IMR-90 (cell line): ENCODE data around the gene SLC23A1. TPM values are rescaled to one million over a fixed set of nuclear protein-coding genes. Genes with fewer than 3 reads are reported as not detected.

Source experiments
- ATAC-seq: fragments of 200-7000 bp; cut with Tn5 transposase; 2 replicates; pipeline ENCODE4 v1.9.1; 2020; ENCODE audit warnings: low read depth, mild to moderate bottlenecking, moderate library complexity
- BruUV-seq: library from RNA; stranded (reverse); fragments of 400-500 nt; replicated peaks from 2 replicates; lab custom pipeline; 2021; lab: Mats Ljungman, UMichigan
- CTCF ChIA-PET: fragments of 300-600 bp; formaldehyde crosslinking; extraction: SDS; loops from one replicate; lab custom pipeline; 2021; ENCODE audit warnings: antibody characterized with exemption; lab: Yijun Ruan, JAX
- POLR2A ChIA-PET: fragments of 300-600 bp; sonication (Branson Sonifier 250); formaldehyde crosslinking; loops from one replicate; lab custom pipeline; 2022; ENCODE audit warnings: antibody characterized with exemption; ENCODE audit not compliant: unreplicated experiment; lab: Charles Lee
- DNase-seq: peaks from one replicate; pipeline ENCODE4 v3.0.0; 2013
- H2AFZ ChIP-seq: replicated peaks from 2 replicates; pipeline ENCODE3; 2013; ENCODE audit warnings: low read length, mild to moderate bottlenecking; ENCODE audit not compliant: poor library complexity
- H2AK5ac ChIP-seq: 2 replicates; pipeline ENCODE4 v1.6.1; 2013; ENCODE audit warnings: low read depth, low read length, inconsistent platforms
- H2AK9ac ChIP-seq: replicated peaks from 2 replicates; pipeline ENCODE3; 2013; ENCODE audit warnings: mild to moderate bottlenecking, low read depth, low read length, moderate library complexity; ENCODE audit not compliant: poor library complexity
- H2BK120ac ChIP-seq: 2 replicates; pipeline ENCODE4 v1.6.1; 2013; ENCODE audit warnings: low read depth, low read length, inconsistent platforms
- H2BK15ac ChIP-seq: 3 replicates; pipeline ENCODE4 v1.6.1; 2013; ENCODE audit warnings: low read depth, low read length, inconsistent platforms
- H2BK20ac ChIP-seq: 2 replicates; pipeline ENCODE4 v1.6.1; 2013; ENCODE audit warnings: low read depth, mild to moderate bottlenecking, inconsistent platforms, low read length, moderate library complexity
- H2BK5ac ChIP-seq: 2 replicates; pipeline ENCODE4 v1.6.1; 2013; ENCODE audit warnings: mild to moderate bottlenecking, low read depth, low read length, inconsistent platforms; ENCODE audit not compliant: poor library complexity, severe bottlenecking
- H3K14ac ChIP-seq: replicated peaks from 2 replicates; pipeline ENCODE4 v1.6.1; 2013; ENCODE audit warnings: low read depth, low read length, inconsistent platforms
- H3K18ac ChIP-seq: 2 replicates; pipeline ENCODE4 v1.6.1; 2013; ENCODE audit warnings: low read depth, low read length, control low read depth
- H3K23ac ChIP-seq: 2 replicates; pipeline ENCODE4 v1.6.1; 2013; ENCODE audit warnings: low read depth, low read length, inconsistent platforms
- H3K27ac ChIP-seq: 2 replicates; pipeline ENCODE4 v1.5.1; 2013; ENCODE audit warnings: mild to moderate bottlenecking, control low read depth, low read length; ENCODE audit not compliant: insufficient read depth
- H3K27me3 ChIP-seq: 2 replicates; pipeline ENCODE4 v1.6.1; 2013; ENCODE audit warnings: low read length; ENCODE audit not compliant: control insufficient read depth, insufficient read depth
- H3K36me3 ChIP-seq: 2 replicates; pipeline ENCODE4 v1.6.1; 2013; ENCODE audit warnings: low read length, mixed read lengths; ENCODE audit not compliant: control insufficient read depth, insufficient read depth
- H3K4ac ChIP-seq: 2 replicates; pipeline ENCODE4 v1.6.1; 2013; ENCODE audit warnings: low read depth, low read length, inconsistent platforms
- H3K4me1 ChIP-seq: 2 replicates; pipeline ENCODE4 v1.6.1; 2013; ENCODE audit warnings: low read length, mixed read lengths; ENCODE audit not compliant: control insufficient read depth, insufficient read depth
- H3K4me2 ChIP-seq: 2 replicates; pipeline ENCODE4 v1.6.1; 2013; ENCODE audit warnings: low read depth, mild to moderate bottlenecking, control low read depth, low read length, moderate library complexity
- H3K4me3 ChIP-seq: 2 replicates; pipeline ENCODE4 v1.5.1; 2013; ENCODE audit warnings: low read depth, mild to moderate bottlenecking, control low read depth, low read length, moderate library complexity; ENCODE audit not compliant: insufficient read depth
- H3K56ac ChIP-seq: 2 replicates; pipeline ENCODE4 v1.6.1; 2013; ENCODE audit warnings: low read length, inconsistent platforms; ENCODE audit not compliant: insufficient read depth; ENCODE audit errors: extremely low read depth
- H3K79me1 ChIP-seq, 2 experiments: 2 replicates each; pipeline ENCODE4 v1.6.1; 2013; ENCODE audit warnings: low read length in 2 of 2, inconsistent platforms in 1 of 2, low read depth in 1 of 2
- H3K9ac ChIP-seq: 2 replicates; pipeline ENCODE4 v1.6.1; 2013; ENCODE audit warnings: low read depth, low read length, control low read depth
- H3K9me1 ChIP-seq: 2 replicates; pipeline ENCODE4 v1.6.1; 2013; ENCODE audit warnings: low read length, inconsistent platforms; ENCODE audit not compliant: insufficient read depth
- H3K9me3 ChIP-seq: 2 replicates; pipeline ENCODE4 v1.6.1; 2013; ENCODE audit warnings: low read length; ENCODE audit not compliant: control insufficient read depth, insufficient read depth
- H4K20me1 ChIP-seq: 2 replicates; pipeline ENCODE4 v1.6.1; 2013; ENCODE audit warnings: low read length, inconsistent platforms; ENCODE audit not compliant: insufficient read depth
- H4K5ac ChIP-seq: 2 replicates; pipeline ENCODE4 v1.6.1; 2013; ENCODE audit warnings: mild to moderate bottlenecking, low read depth, low read length, control low read depth
- H4K8ac ChIP-seq, 2 experiments: 2 replicates each; pipeline ENCODE4 v1.6.1; 2013; ENCODE audit warnings: low read depth in 2 of 2, low read length in 2 of 2, control low read depth in 1 of 2, inconsistent platforms in 1 of 2
- H4K91ac ChIP-seq: 2 replicates; pipeline ENCODE4 v1.6.1; 2013; ENCODE audit warnings: low read depth, low read length, inconsistent platforms; ENCODE audit not compliant: insufficient read depth
- CEBPB ChIP-seq: IDR thresholded peaks from 2 replicates; pipeline ENCODE4 v1.6.1; 2012; ENCODE audit warnings: low read depth, low read length, improper control_type of control experiment
- RAD21 ChIP-seq: IDR thresholded peaks from 2 replicates; pipeline ENCODE4 v1.6.1; 2012; ENCODE audit warnings: low read length, improper control_type of control experiment
- WGBS, 2 experiments: methylation state at CpG; one replicate each; pipeline versions ENCODE4 v1.1.5 to v1.1.7; 2013; ENCODE audit warnings: missing lambda C conversion rate in 2 of 2; ENCODE audit not compliant: insufficient read length in 1 of 2; ENCODE audit errors: extremely low coverage in 2 of 2; 5-methylcytosine and 5-hydroxymethylcytosine counted together
- dilution Hi-C: fragments of 300-500 bp; cut with HindIII; formaldehyde crosslinking; loops from one replicate; pipeline ENCODE4 v1.14.3; 2018; ENCODE audit warnings: low sequenced_read_pairs; ENCODE audit not compliant: unreplicated experiment
- in situ Hi-C: fragments of 300-500 bp; cut with MboI; formaldehyde crosslinking; loops from 3 replicates; pipeline ENCODE4 v1.14.3; 2019; ENCODE audit warnings: low sequenced_read_pairs, inconsistent platforms, mixed read lengths
- intact Hi-C: fragments of 100-400 bp; cut with micrococcal nuclease; formaldehyde crosslinking; loops from 2 replicates; pipeline ENCODE4 v1.10.0; 2022
- polyA plus RNA-seq, 3 experiments: library from polyadenylated mRNA; depleted of rRNA; stranded (reverse); fragments of >200 nt; gene quantifications; 2 replicates each; pipeline ENCODE4 v1.2.3, GENCODE V29; 2012; ENCODE audit warnings: low replicate concordance in 1 of 3
- total RNA-seq: library from RNA; depleted of rRNA; stranded (reverse); fragments of >200 nt; gene quantifications from 2 replicates; pipeline ENCODE4 v1.2.3, GENCODE V29; 2012

SLC23A1 gene
- total and polyA plus RNA-seq, 2 of the 4 experiments (the other 2 are of a cell fraction), result not detected

- peaks cover 18% of the 10 kb centered on the region for H3K9me1 ChIP-seq
- H2AK9ac ChIP-seq, result no peak overlapping the region
- no peak overlapping the region for H3K23ac ChIP-seq
- H4K91ac ChIP-seq, result no peak overlapping the region
- H4K8ac ChIP-seq, result no peak overlapping the region
- peaks cover 28% of the 10 kb centered on the region; the same call in 1 of the 2 replicates for H4K20me1 ChIP-seq
- in situ Hi-C loops, result no loop called here
- ChIA-PET POLR2A (no interaction called here), CTCF (no interaction called here)
- H3K36me3 ChIP-seq, result peaks cover 41% of the 10 kb centered on the region
- H3K27ac ChIP-seq, result no peak overlapping the region
- H2BK15ac ChIP-seq, result no peak overlapping the region
- H2AK5ac ChIP-seq, result no peak overlapping the region
- peak overlapping the region; percentile 48; the same call in 1 of the 2 replicates for H3K4me2 ChIP-seq
- peaks cover 13 to 49% of the 10 kb centered on the region in 2 experiments for H3K79me1 ChIP-seq
- 0 out of 2 replicates have a peak overlapping the region, but pooled peaks have one; percentile 46 for H3K14ac ChIP-seq
- ATAC-seq, result peak; percentile 93
- H4K5ac ChIP-seq, result no peak overlapping the region
- peak overlapping the region; percentile 85 for H2BK5ac ChIP-seq
- H3K4me1 ChIP-seq, result peaks cover 11% of the 10 kb centered on the region
- no peak overlapping the region for H2BK20ac ChIP-seq
- H3K4ac ChIP-seq, result no peak overlapping the region
- H3K18ac ChIP-seq, result no peak overlapping the region
- no peak overlapping the region for H2BK120ac ChIP-seq
- H3K27me3 ChIP-seq, result no peaks in the 10 kb centered on the region
- BruUV-seq, result TSS peak; percentile 86
- intact Hi-C loops, result no loop called here
- no peak overlapping the region for H3K56ac ChIP-seq
- dilution Hi-C loops, result no loop called here
- H2AFZ ChIP-seq, result no peak overlapping the region
- WGBS, 2 experiments, result no CpG with 5 or more reads among the region's 1 CpG
- DNase-seq, result peak; percentile 92
- TF ChIP-seq CEBPB, result 0 out of 2 replicates have a peak, but pooled peaks have one; percentile 3
- TF ChIP-seq RAD21, result no peak
- no peak overlapping the region for H3K4me3 ChIP-seq
- H3K9ac ChIP-seq, result no peak overlapping the region
- H3K9me3 ChIP-seq, result no peaks in the 10 kb centered on the region
Observed at GRCh38 chr5:139369181-139369580, 13.9 kb downstream of the SLC23A1 start.
